Activated CD4-positive, alpha-beta T cell treated with anti-CD3 and anti-CD28 coated beads, Interleukin-2, amount 10 ng/mL, durations not matched to agents 24 days and 14 days (primary cell): Measurements from ENCODE around the gene CEP164. TPM values are rescaled to one million over a fixed set of nuclear protein-coding genes. Genes with fewer than 3 reads are reported as not detected.

Experiments used
- DNase-seq: peaks from one replicate; pipeline ENCODE4 v3.0.0; 2022
- H3K27ac Mint-ChIP-seq: one replicate; pipeline ENCODE4 v1.8.0; 2022; ENCODE audit warnings: mild to moderate bottlenecking, mixed read lengths
- H3K27me3 Mint-ChIP-seq: one replicate; pipeline ENCODE4 v1.8.0; 2022; ENCODE audit warnings: mixed read lengths
- H3K36me3 Mint-ChIP-seq: one replicate; pipeline ENCODE4 v1.8.0; 2022; ENCODE audit warnings: low read depth, mild to moderate bottlenecking, mixed read lengths
- H3K4me1 Mint-ChIP-seq: one replicate; pipeline ENCODE4 v1.8.0; 2021; ENCODE audit warnings: mixed read lengths
- H3K4me3 Mint-ChIP-seq: one replicate; pipeline ENCODE4 v1.8.0; 2022; ENCODE audit warnings: mild to moderate bottlenecking, moderate library complexity, mixed read lengths
- H3K9me3 Mint-ChIP-seq: one replicate; pipeline ENCODE4 v1.8.0; 2021; ENCODE audit warnings: mixed read lengths
- intact Hi-C: fragments of 100-400 bp; cut with micrococcal nuclease; formaldehyde crosslinking; loops from one replicate; pipeline ENCODE4 v1.15.1; 2023
- total RNA-seq: library from RNA; stranded (reverse); gene quantifications from 2 replicates; pipeline ENCODE4 v1.2.3, GENCODE V29; 2022

The CEP164 gene
- total RNA-seq, 1 donor from 2014 or later: 39.0 TPM

DNA sequence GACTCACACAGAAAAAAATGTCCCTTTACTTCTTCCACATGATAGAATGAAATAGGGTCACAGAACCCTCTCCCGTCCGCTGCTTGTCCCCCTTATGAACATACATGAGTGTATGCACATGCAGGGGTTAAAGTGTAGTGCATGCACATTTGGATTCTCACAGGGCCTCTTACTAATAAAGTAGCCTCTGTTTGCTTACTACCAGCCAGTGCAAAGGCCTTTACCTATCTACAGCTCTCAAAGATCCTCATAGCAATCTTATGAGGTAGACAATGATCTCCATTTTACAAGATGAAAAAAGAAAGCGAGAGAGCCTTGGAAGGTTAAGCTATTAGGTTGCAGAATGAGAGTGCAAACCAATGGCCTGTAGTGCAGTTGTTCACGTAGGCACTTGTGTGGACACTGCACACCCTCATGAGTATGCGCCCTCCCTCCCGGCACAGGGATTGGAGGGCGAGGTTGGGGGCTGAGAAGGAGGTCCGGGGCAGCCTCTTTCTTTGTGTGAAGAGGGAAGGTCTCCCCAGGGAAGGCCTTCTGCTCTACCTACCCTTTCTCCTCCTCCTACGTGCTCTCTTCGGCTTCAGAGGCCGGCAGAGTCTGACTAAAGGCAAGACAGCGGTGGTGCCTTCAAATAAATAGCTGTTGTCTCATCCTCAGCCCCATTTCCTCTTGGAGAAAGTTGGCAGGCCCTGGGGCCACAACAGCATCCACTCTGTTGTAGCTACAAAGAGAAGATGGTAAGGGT is 91.3 kb downstream of the CEP164 start:
- intact Hi-C loops: no loop called here
- H3K4me1 Mint-ChIP-seq: no peaks in the 10 kb centered on the region
- no peak overlapping the region for H3K27ac Mint-ChIP-seq
- no peak overlapping the region for H3K4me3 Mint-ChIP-seq
- H3K36me3 Mint-ChIP-seq: no peaks in the 10 kb centered on the region
- no peaks in the 10 kb centered on the region for H3K9me3 Mint-ChIP-seq
- DNase-seq: no peak
- peaks cover under 1% of the 10 kb centered on the region for H3K27me3 Mint-ChIP-seq

DNA sequence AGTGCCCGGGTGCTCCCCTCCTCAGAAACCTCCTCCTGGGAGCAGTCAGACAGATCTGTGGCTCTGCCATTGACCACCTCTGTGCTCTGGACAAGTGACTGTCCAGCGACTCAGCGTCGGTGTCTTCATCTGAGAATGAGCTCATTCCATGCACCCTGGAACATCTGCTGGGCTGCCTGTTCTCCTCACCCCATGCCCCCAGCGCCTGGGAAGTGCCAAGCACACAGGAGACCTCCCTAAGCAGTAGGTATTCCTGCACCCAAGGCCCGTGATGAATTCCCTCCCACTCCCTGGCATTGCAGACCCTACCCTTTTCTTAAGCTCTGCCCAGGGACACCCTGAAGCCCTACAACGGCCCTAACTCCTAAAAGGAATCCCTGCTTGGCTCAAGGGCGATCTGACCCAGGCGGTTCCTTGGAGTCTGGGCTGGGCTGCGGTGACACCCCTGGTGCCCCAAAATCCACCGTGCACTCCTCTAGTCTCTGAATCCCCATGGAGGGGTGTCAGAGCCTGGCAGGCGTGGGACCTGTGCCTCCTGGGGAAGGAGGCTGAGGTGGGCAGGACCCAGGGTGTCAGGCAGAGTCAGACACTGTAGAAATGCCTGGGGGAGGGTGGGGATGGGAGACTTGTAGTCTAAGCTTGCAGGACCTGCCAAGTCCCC is 92.0 kb downstream of the CEP164 start:
- Mint-ChIP-seq H3K4me1 (no peaks in the 10 kb centered on the region), H3K27me3 (peaks cover 2% of the 10 kb centered on the region), H3K4me3 (no peak overlapping the region), H3K9me3 (no peaks in the 10 kb centered on the region), H3K27ac (no peak overlapping the region), H3K36me3 (no peaks in the 10 kb centered on the region)
- no peak for DNase-seq
- intact Hi-C loops: no loop called here

DNA sequence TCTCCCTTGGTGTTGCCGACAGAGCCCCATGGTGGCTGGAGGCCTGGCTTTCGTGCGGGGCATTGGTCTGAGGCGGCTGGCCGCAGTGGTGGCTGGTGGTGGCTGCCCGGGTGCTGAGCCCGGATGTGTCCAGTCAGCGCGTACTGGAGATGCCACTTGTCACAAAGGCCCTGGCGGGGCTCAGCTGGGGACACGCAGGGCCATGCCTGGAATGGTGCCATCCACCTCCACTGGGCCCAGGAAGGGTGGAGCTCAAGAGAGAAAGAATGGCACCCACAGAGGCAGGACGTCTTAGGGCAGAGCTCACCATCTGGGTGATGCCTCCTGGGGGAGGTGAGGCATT is 92.5 kb downstream of the CEP164 start:
- H3K4me1 Mint-ChIP-seq: no peaks in the 10 kb centered on the region
- H3K9me3 Mint-ChIP-seq: no peaks in the 10 kb centered on the region
- no peak overlapping the region for H3K27ac Mint-ChIP-seq
- DNase-seq: no peak
- intact Hi-C loops: no loop called here
- peaks cover 6% of the 10 kb centered on the region for H3K27me3 Mint-ChIP-seq
- H3K4me3 Mint-ChIP-seq: no peak overlapping the region
- H3K36me3 Mint-ChIP-seq: no peaks in the 10 kb centered on the region

DNA sequence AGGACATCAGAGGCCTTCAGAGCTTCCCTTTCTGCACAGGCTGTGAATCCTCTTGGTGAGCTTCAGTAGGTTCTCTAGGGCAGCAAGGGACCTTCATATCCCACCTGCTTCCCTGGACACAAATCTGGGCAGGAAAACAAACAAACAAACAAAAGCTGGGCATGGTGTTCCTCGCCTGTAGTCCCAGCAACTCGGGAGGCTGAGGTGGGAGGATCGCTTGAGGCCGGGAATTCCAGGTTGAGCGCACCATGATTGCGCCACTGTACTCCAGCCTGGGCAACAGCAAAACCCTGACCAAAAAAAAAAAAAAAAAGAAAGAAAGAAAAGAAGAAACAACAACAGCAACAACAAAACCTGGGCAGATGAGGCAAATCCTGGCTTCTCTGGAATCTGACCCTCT is 92.9 kb downstream of the CEP164 start:
- intact Hi-C loops: no loop called here
- H3K27ac Mint-ChIP-seq: no peak overlapping the region
- H3K9me3 Mint-ChIP-seq: no peaks in the 10 kb centered on the region
- H3K36me3 Mint-ChIP-seq: no peaks in the 10 kb centered on the region
- no peak overlapping the region for H3K4me3 Mint-ChIP-seq
- no peaks in the 10 kb centered on the region for H3K4me1 Mint-ChIP-seq
- peaks cover 6% of the 10 kb centered on the region for H3K27me3 Mint-ChIP-seq
- no peak for DNase-seq

DNA sequence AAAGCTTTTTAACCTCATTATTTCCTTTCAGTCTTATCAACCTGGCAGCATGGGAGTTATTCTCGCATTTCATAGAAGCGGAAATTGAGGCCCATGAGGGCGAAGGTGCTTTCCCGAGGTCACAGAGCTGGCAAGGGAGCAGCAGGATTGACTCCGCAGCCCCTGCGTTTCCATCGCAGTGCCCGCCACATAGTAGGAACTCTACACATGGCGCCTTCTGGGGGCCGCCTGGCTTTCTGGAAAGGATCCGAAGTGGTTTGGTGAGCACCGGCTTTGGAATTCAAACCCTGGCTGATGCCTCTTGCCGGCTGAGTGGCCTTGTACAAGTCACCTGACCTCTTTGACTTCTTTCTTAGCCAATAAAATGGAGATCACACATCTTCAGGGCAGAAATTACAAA is 93.4 kb downstream of the CEP164 start:
- H3K27me3 Mint-ChIP-seq: peaks cover 6% of the 10 kb centered on the region
- no peaks in the 10 kb centered on the region for H3K9me3 Mint-ChIP-seq
- no peak overlapping the region for H3K4me3 Mint-ChIP-seq
- no peak for DNase-seq
- intact Hi-C loops: no loop called here
- H3K27ac Mint-ChIP-seq: no peak overlapping the region
- H3K4me1 Mint-ChIP-seq: no peaks in the 10 kb centered on the region
- H3K36me3 Mint-ChIP-seq: no peaks in the 10 kb centered on the region

DNA sequence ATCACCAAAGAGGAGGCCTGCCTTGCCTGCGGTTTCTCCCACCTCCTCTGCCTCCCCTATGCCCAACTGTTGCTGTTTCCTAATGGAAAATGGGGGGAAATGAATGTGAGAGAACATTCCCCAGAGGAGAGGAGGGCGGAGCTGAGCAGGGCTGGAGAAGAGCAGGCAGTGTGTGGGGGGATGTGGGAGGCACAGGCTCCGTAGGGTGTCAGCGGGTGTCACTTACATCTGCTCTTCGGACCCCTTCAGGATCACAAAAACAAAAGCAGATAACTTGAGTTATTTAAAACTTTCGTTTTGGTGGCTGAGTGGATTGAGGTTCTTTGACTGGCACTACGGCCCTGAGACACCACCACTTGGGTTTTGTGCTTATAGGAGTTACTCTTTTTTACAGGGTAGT is 93.8 kb downstream of the CEP164 start:
- H3K36me3 Mint-ChIP-seq: no peaks in the 10 kb centered on the region
- H3K4me3 Mint-ChIP-seq: no peak overlapping the region
- no peak for DNase-seq
- no peaks in the 10 kb centered on the region for H3K4me1 Mint-ChIP-seq
- H3K27me3 Mint-ChIP-seq: peaks cover 6% of the 10 kb centered on the region
- intact Hi-C loops: no loop called here
- H3K27ac Mint-ChIP-seq: no peak overlapping the region
- H3K9me3 Mint-ChIP-seq: no peaks in the 10 kb centered on the region

DNA sequence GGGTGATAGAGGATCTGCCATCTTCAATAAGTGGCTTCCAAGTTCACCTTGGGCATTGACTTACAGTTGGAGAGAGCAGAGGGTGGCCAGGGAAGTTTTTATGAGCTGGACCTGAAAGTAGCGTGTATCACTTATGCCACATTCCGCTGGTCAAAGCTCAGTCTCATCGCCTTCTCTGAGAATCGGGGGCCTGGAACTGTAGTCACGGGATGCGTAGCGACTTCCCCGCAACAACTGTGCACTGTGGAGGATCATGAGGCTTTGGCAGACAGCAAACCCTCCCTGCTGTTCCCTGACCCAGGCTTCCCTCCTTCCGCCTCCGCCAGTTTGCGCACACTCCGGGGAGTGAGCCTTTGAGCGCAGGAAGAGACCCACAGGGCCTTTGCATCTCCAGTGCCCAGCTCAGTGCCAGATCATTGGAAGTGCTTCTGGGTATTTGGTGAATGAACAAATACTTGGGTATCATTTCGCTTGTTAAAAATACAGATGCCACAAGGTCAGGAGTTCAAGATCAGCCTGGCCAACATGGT is 95.5 kb downstream of the CEP164 start:
- intact Hi-C loops: no loop called here
- no peak for DNase-seq
- H3K36me3 Mint-ChIP-seq: no peaks in the 10 kb centered on the region
- no peak overlapping the region for H3K4me3 Mint-ChIP-seq
- no peak overlapping the region for H3K27ac Mint-ChIP-seq
- no peaks in the 10 kb centered on the region for H3K9me3 Mint-ChIP-seq
- H3K4me1 Mint-ChIP-seq: no peaks in the 10 kb centered on the region
- peaks cover 6% of the 10 kb centered on the region for H3K27me3 Mint-ChIP-seq

DNA sequence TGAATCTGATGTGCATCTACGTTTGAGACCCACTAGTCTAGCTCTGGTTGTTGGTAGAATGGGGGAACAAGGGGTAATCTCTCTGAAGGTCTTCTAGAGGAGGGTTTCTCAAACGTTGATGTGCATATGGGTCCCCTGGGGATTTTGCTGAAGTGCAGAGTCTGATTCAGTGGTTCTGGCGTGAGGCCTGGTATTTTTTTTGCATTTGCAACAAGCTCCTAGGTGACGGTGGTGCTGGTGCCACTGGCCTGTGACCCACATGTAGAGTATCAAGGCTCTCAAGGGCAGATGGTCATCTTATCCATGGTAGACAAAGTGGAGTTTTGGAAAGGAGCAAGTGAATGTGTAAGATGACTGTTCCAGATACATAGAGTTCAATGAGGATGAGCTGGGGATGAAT is 97.1 kb downstream of the CEP164 start:
- Mint-ChIP-seq H3K27ac (no peak overlapping the region), H3K27me3 (peaks cover 6% of the 10 kb centered on the region), H3K36me3 (no peaks in the 10 kb centered on the region), H3K4me3 (no peak overlapping the region), H3K9me3 (no peaks in the 10 kb centered on the region), H3K4me1 (no peaks in the 10 kb centered on the region)
- intact Hi-C loops: loop anchor here (5.0 kb wide), 1 partner anchor 198 kb away; no protein-coding TSS in a partner anchor
- DNase-seq: no peak

DNA sequence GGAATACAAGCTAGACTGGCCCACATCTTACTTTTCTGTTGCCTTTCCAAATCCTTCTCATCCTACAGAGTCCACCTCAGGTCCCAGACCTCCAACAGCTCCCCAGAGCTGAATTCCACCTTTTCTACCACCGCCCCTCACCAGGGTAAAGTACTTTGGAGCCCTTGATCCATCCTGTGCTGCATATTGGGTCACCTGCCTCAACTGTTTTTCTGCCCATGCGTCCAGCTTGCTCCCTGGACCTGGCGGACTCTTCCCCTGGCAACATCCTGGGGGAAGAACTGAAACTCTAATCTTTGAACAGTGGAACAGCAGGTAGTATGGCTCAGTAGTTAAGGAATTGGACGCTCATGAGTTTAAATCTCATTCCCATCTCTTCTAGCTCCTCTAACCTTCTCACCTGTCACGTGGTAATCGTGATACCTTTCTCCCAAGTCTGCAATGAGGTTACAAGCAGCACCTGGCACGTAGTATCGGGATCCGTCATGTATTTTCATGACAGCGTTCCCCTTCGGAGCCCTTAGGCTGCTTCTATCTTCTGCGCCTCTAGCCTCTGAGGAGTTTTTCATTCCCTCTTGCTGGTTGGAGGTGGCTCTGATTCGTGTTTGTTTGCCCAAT is 98.1 kb downstream of the CEP164 start:
- Mint-ChIP-seq H3K4me1 (no peaks in the 10 kb centered on the region), H3K36me3 (no peaks in the 10 kb centered on the region), H3K9me3 (no peaks in the 10 kb centered on the region), H3K27ac (no peak overlapping the region), H3K27me3 (peaks cover 6% of the 10 kb centered on the region), H3K4me3 (no peak overlapping the region)
- intact Hi-C loops: loop anchor here (2.0 to 5.0 kb wide), 2 partner anchors 197 to 391 kb away; no protein-coding TSS in a partner anchor
- no peak for DNase-seq

DNA sequence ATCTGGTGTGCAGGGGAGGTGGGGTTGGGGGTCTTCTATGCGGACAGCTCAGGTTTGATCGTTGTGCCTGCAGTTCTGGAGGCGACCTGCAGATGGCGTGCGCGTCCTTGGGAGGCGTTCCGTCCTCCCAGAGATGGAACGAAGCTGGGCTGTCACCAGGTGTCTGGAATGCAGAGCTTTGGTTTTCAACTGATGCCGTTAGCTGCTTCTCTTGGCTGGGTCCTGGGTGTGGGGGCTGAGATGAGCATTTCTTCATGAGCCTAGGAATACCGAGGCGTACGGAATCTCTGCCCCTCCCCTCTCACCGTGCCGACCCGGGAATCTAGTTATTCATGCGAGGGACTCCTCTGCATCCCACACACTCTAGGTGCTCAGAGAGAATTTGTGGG is 98.6 kb downstream of the CEP164 start:
- intact Hi-C loops: loop anchor here (2.0 to 5.0 kb wide), 2 partner anchors 196 to 391 kb away; no protein-coding TSS in a partner anchor
- H3K27me3 Mint-ChIP-seq: peaks cover 6% of the 10 kb centered on the region
- peak; percentile 91 for DNase-seq
- H3K36me3 Mint-ChIP-seq: no peaks in the 10 kb centered on the region
- no peaks in the 10 kb centered on the region for H3K9me3 Mint-ChIP-seq
- H3K27ac Mint-ChIP-seq: no peak overlapping the region
- H3K4me3 Mint-ChIP-seq: no peak overlapping the region
- no peaks in the 10 kb centered on the region for H3K4me1 Mint-ChIP-seq

DNA sequence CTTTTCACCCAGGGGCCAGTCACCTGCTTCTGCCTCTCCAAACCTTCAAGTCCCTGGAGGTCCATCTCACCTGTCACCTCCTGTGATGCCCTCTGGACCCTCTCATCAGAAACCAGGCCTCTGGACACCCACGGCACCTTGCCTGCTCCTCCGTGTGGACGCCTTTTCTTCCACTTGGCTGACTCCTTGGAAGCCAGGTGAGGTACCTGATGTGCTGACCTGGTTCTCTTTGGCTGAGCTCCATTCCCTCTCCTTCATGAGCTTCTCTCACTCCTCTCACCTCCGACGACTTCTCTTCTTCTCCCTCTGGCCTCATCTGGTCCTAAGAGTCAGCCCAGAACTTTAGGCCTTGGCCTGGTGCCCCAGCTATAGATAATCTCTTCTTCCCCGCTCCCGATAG is 99.3 kb downstream of the CEP164 start:
- intact Hi-C loops: loop anchor here (2.0 to 5.0 kb wide), 2 partner anchors 195 to 390 kb away; no protein-coding TSS in a partner anchor
- no peak for DNase-seq
- Mint-ChIP-seq H3K4me1 (no peaks in the 10 kb centered on the region), H3K9me3 (no peaks in the 10 kb centered on the region), H3K27ac (no peak overlapping the region), H3K4me3 (no peak overlapping the region), H3K27me3 (peaks cover 6% of the 10 kb centered on the region), H3K36me3 (no peaks in the 10 kb centered on the region)

DNA sequence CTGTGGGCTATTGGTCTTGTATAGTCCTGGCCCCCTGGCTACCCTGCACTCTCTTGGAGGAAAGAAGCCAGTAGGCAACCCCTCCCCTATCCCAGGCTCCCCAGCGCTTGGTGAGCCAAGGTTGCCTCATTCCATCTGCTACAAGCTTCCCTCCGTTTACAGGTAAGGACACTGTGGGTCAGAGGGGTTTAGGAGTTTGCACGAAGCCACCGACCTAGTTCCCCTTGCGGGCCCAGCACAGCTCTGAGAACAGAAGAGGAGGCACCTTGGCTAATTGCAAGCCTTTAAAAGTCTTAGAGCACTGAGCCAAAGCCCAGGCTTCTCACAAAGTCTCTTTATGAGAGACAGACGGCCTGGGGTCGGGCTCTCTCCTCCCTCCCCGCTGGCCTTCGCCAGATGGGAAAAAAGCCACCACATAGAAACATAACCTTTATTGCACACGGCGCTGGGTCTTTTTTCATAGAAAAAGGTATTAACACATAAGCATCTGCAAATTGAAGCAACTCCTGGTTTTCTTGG is 99.8 kb downstream of the CEP164 start:
- Mint-ChIP-seq H3K27me3 (peaks cover 6% of the 10 kb centered on the region), H3K27ac (no peak overlapping the region), H3K36me3 (no peaks in the 10 kb centered on the region), H3K9me3 (no peaks in the 10 kb centered on the region), H3K4me3 (no peak overlapping the region), H3K4me1 (no peaks in the 10 kb centered on the region)
- no peak for DNase-seq
- intact Hi-C loops: loop anchor here (2.0 to 5.0 kb wide), 2 partner anchors 195 to 389 kb away; no protein-coding TSS in a partner anchor

DNA sequence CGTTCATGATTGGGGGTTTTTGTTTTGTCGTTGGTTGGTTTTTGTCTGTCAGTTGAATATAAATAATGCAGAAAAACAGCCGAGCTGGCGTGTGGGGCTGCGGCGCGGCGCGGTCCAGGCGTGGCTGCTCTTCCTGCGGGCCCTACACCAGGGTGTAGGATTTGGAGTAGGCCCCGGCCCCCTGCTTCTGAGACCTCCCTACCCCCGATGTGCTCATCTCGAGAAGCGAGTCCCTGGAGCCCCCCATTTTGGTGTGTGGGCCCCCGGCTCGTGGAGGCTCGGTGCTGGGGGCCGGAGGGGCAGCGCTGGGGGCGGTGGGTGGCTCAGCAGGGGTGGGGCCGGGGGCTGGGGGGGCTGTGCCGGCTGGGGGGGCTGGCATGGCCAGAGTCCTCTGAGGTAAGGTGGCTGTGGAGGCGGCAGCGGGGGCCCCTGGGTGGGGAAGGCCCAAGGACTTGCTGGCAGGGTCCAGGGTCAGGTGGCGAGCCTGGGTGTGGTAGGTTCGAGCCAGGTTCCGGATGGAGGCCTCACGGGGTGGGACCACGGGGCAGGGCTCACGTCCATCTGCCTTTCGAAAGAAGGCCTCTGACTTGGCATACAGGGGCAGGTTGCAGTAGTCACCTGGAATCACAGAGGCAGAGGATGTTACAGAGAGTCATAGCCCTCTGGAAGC is 100.7 kb downstream of the CEP164 start:
- H3K4me3 Mint-ChIP-seq: no peak overlapping the region
- H3K9me3 Mint-ChIP-seq: no peaks in the 10 kb centered on the region
- H3K27ac Mint-ChIP-seq: no peak overlapping the region
- peaks cover 6% of the 10 kb centered on the region for H3K27me3 Mint-ChIP-seq
- no peak for DNase-seq
- intact Hi-C loops: loop anchor here (5.0 kb wide), 1 partner anchor 194 kb away; no protein-coding TSS in a partner anchor
- no peaks in the 10 kb centered on the region for H3K4me1 Mint-ChIP-seq
- H3K36me3 Mint-ChIP-seq: no peaks in the 10 kb centered on the region
